ENCODE measurements around the gene NTM.

DNA sequence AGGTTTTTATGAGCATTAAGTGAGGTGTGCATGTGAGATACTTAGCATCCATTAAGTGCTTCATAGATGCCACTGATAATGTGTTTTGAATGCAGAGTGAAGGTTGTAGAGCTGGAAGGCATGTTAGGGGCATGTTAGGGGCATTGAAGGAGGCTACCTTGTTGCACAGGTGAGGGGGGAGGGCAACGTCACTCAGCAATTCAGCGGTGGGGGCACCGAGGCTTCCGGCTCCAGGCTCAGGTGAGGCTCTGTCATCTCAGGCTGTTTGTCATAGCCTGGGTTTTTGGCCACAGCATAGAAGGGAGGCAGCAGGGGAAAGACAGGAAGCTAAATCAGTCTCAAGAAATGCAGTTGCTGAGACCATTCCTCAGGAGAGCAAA lies 299.0 kb downstream of the NTM start:
- TF ChIP-seq, protein P1, sequence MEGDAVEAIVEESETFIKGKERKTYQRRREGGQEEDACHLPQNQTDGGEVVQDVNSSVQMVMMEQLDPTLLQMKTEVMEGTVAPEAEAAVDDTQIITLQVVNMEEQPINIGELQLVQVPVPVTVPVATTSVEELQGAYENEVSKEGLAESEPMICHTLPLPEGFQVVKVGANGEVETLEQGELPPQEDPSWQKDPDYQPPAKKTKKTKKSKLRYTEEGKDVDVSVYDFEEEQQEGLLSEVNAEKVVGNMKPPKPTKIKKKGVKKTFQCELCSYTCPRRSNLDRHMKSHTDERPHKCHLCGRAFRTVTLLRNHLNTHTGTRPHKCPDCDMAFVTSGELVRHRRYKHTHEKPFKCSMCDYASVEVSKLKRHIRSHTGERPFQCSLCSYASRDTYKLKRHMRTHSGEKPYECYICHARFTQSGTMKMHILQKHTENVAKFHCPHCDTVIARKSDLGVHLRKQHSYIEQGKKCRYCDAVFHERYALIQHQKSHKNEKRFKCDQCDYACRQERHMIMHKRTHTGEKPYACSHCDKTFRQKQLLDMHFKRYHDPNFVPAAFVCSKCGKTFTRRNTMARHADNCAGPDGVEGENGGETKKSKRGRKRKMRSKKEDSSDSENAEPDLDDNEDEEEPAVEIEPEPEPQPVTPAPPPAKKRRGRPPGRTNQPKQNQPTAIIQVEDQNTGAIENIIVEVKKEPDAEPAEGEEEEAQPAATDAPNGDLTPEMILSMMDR (IDR thresholded peaks at IDR 0.05; ENCODE audit: low read depth, low read length, poor library complexity, severe bottlenecking): no peak
- TF ChIP-seq EZH2phosphoT487 (IDR thresholded peaks at IDR 0.05; ENCODE audit: borderline replicate concordance, low read length): no peak
